Measurements from ENCODE around the gene TBC1D22A. TPM values are rescaled to one million over a fixed set of nuclear protein-coding genes. Genes with fewer than 3 reads are reported as not detected.

TBC1D22A gene
- total RNA-seq, 4 donors from 2014 or later = 16.2 to 22.2 (median 17.8) TPM

DNA sequence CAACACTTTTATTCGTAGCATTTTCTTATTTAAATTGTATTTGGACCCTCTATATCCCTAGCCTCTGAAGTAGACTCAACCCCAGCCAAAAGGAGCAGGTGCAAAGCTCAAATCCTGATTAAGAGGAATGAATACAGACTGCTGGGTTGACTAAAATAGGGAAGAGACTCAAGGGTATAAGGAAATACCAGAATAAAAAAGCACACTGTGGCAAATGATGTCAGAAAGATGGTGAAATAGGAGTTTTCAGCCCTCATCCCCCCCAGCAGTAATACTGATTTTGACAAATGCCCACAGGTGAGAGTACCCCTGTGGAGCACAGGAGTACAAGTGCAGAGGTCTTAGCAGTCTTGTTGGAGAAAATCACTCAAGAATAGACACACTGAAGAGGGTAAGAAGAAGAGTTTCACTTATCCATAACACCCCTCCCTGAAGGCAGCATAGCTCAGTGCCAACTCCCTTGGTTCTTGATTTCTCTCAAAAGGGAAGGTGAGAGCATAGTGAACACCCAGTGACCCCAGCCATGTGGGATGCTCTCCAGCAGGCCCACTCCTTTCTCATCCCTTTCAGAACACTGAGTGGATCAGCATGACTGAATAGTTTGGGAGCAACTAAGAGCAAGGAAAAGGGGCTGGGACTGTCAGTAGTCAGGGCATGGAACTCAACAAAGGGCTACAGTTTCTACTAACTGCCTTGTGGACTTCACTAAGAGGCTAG, 71.7 kb downstream of the TBC1D22A start:
- Histone ChIP-seq H3K36me3 (no peaks in the 10 kb centered on the region), H3K4me1 (peaks cover 0 to 20% (median 11%) of the 10 kb centered on the region in 3 donors), H3K27ac (no peak overlapping the region), H3K9me3 (peaks cover 0 to 10% (median 0%) of the 10 kb centered on the region in 3 donors), H3K4me3 (no peak overlapping the region), H3K27me3 (no peaks in the 10 kb centered on the region)
- ATAC-seq = no peak
- WGBS, 2 donors (ENCODE audit: low coverage in 1 of 2) = 100% methylated on average over 1 of the region's 1 CpG; no CpG with 5 or more reads in 1 of the 2 donors
- TF ChIP-seq EP300 (IDR thresholded peaks at IDR 0.05) = no peak
- no peak for TF ChIP-seq POLR2AphosphoS5 (IDR thresholded peaks at IDR 0.05)
- no peak for TF ChIP-seq POLR2A (IDR thresholded peaks at IDR 0.05)
- TF ChIP-seq, protein P1, sequence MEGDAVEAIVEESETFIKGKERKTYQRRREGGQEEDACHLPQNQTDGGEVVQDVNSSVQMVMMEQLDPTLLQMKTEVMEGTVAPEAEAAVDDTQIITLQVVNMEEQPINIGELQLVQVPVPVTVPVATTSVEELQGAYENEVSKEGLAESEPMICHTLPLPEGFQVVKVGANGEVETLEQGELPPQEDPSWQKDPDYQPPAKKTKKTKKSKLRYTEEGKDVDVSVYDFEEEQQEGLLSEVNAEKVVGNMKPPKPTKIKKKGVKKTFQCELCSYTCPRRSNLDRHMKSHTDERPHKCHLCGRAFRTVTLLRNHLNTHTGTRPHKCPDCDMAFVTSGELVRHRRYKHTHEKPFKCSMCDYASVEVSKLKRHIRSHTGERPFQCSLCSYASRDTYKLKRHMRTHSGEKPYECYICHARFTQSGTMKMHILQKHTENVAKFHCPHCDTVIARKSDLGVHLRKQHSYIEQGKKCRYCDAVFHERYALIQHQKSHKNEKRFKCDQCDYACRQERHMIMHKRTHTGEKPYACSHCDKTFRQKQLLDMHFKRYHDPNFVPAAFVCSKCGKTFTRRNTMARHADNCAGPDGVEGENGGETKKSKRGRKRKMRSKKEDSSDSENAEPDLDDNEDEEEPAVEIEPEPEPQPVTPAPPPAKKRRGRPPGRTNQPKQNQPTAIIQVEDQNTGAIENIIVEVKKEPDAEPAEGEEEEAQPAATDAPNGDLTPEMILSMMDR (IDR thresholded peaks at IDR 0.05) = no peak

GRCh38 chr22:46835288-46835687, 72.8 kb downstream of the TBC1D22A start:
- Histone ChIP-seq H3K27me3 (no peaks in the 10 kb centered on the region), H3K4me3 (no peak overlapping the region), H3K4me1 (peaks cover 0 to 9% (median 2%) of the 10 kb centered on the region in 3 donors), H3K9me3 (peaks cover 0 to 10% (median 0%) of the 10 kb centered on the region in 3 donors), H3K27ac (no peak overlapping the region), H3K36me3 (no peaks in the 10 kb centered on the region)
- TF ChIP-seq, protein P1 (IDR thresholded peaks at IDR 0.05) = no peak
- TF ChIP-seq POLR2A (IDR thresholded peaks at IDR 0.05) (no peak), POLR2AphosphoS5 (IDR thresholded peaks at IDR 0.05) (no peak), EP300 (IDR thresholded peaks at IDR 0.05) (no peak)
- no peak for ATAC-seq
- 92 to 100% methylated on average over 1 to 2 of the region's 2 CpGs for WGBS, 2 donors (ENCODE audit: low coverage in 1 of 2)

DNA sequence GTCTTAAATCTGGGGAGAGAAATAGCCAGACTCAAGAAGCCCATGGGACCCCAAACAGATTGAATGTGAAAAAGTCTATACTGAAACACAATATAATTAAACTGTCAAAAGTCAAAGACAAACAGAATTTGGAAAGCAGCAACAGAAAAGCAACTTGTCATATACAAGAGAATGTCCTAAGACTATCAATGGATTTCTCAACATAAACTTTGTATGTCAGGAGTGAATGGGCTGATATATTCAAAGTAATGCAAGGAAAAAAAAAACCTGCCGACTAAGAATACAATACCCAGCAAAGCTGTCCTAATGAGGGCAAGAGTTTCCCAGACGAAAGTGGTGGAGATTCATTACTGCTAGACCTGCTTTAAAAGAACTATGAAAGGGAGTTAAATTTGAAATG, 73.2 kb downstream of the TBC1D22A start:
- H3K4me1 ChIP-seq = peaks cover 0 to 5% (median 0%) of the 10 kb centered on the region in 3 donors
- peaks cover 0 to 10% (median 0%) of the 10 kb centered on the region in 3 donors for H3K9me3 ChIP-seq
- no peak for ATAC-seq
- H3K4me3 ChIP-seq = no peak overlapping the region
- no peaks in the 10 kb centered on the region for H3K27me3 ChIP-seq
- no peak overlapping the region for H3K27ac ChIP-seq
- TF ChIP-seq, protein P1 (IDR thresholded peaks at IDR 0.05) = no peak
- TF ChIP-seq POLR2A (IDR thresholded peaks at IDR 0.05) = no peak
- no peak for TF ChIP-seq EP300 (IDR thresholded peaks at IDR 0.05)
- TF ChIP-seq POLR2AphosphoS5 (IDR thresholded peaks at IDR 0.05) = no peak
- no peaks in the 10 kb centered on the region for H3K36me3 ChIP-seq
- WGBS, 2 donors (ENCODE audit: low coverage in 1 of 2) = 81 to 97% methylated on average over 2 of the region's 2 CpGs

GRCh38 chr22:46841522-46841921, 79.1 kb downstream of the TBC1D22A start:
- Histone ChIP-seq H3K4me3 (no peak overlapping the region), H3K36me3 (peaks cover 0 to under 1% of the 10 kb centered on the region in 2 donors), H3K9me3 (no peaks in the 10 kb centered on the region), H3K4me1 (peaks cover 0 to 19% (median 3%) of the 10 kb centered on the region in 3 donors), H3K27me3 (no peaks in the 10 kb centered on the region), H3K27ac (no peak overlapping the region)
- TF ChIP-seq EP300 (IDR thresholded peaks at IDR 0.05) = no peak
- TF ChIP-seq, protein P1 (IDR thresholded peaks at IDR 0.05) = no peak
- TF ChIP-seq POLR2AphosphoS5 (IDR thresholded peaks at IDR 0.05) = no peak
- TF ChIP-seq POLR2A (IDR thresholded peaks at IDR 0.05) = no peak
- no peak for ATAC-seq
- WGBS, 2 donors (ENCODE audit: low coverage in 1 of 2) = 73 to 76% methylated on average over 3 of the region's 3 CpGs

DNA sequence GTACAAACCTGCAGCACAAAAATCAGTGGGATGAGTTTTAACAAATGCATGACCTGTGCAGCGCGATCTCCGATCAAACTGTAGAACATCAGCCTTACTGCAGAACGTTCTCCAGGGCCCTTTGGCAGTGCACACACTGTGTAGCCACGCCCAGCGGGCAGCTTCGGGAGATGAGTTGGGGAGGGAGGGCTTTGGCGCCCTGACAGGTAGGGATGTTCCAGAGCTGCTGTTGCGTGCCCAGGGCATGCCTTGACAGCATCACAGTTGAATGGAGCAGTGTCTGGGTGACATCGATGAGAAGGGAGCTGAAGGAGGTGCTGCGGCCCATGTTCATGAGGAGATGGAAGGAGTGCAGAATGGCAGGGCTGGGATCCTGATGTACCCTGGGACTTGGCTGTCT, 80.2 kb downstream of the TBC1D22A start:
- peaks cover 0 to 19% (median 3%) of the 10 kb centered on the region in 3 donors for H3K4me1 ChIP-seq
- no peaks in the 10 kb centered on the region for H3K9me3 ChIP-seq
- no peak overlapping the region for H3K27ac ChIP-seq
- no peak for TF ChIP-seq POLR2AphosphoS5 (IDR thresholded peaks at IDR 0.05)
- WGBS, 2 donors (ENCODE audit: low coverage in 1 of 2) = 78 to 87% methylated on average over 3 to 9 of the region's 11 CpGs
- H3K36me3 ChIP-seq = peaks cover 0 to 4% of the 10 kb centered on the region in 2 donors
- H3K4me3 ChIP-seq = no peak overlapping the region
- no peak for ATAC-seq
- no peaks in the 10 kb centered on the region for H3K27me3 ChIP-seq

Data from gastroesophageal sphincter (tissue), 4 donors.